BLaER1 treated with 17β-estradiol and CSF1 and Interleukin-3, amounts not matched to agents 10 nM and 100 nM (cell line): ENCODE measurements around the gene TESPA1.
A peak's percentile ranks its signal among the peaks of the same experiment; 100 is the strongest.
"Not testable (repeated sequence)": the region's sequence is repeated elsewhere in the genome, so short reads cannot be mapped to it uniquely, and the experiment has no call there.

Experiments used
- H3K27ac ChIP-seq, 11 experiments: shearing (Covaris generic); formaldehyde crosslinking; 2 replicates each; pipeline ENCODE4 v1.8.1; 2022
- H3K27me3 ChIP-seq, 11 experiments: shearing (Covaris generic); formaldehyde crosslinking; 2 replicates each; pipeline ENCODE4 v1.8.1; 2022
- H3K36me3 ChIP-seq, 11 experiments: shearing (Covaris generic); formaldehyde crosslinking; 2 replicates each; pipeline ENCODE4 v1.8.1; 2022
- H3K4me1 ChIP-seq, 10 experiments: shearing (Covaris generic); formaldehyde crosslinking; 2 replicates each; pipeline ENCODE4 v1.8.1; 2022
- H3K4me2 ChIP-seq, 11 experiments: shearing (Covaris generic); formaldehyde crosslinking; 2 replicates each; pipeline ENCODE4 v1.8.1; 2022
- H3K4me3 ChIP-seq, 10 experiments: shearing (Covaris generic); formaldehyde crosslinking; 2 replicates each; pipeline ENCODE4 v1.8.1; 2022
- H3K9ac ChIP-seq, 11 experiments: shearing (Covaris generic); formaldehyde crosslinking; 2 replicates each; pipeline ENCODE4 v1.8.1; 2022
- H3K9me3 ChIP-seq, 11 experiments: shearing (Covaris generic); formaldehyde crosslinking; replicated peaks in 1 of 11; 2 replicates each; pipeline ENCODE4 v1.8.1; 2022
- H4K20me1 ChIP-seq, 11 experiments: shearing (Covaris generic); formaldehyde crosslinking; 2 replicates each; pipeline ENCODE4 v1.8.1; 2022
- Cebpa-rat ChIP-seq, 11 experiments: shearing (Covaris generic); IDR thresholded peaks; 2 replicates each; pipeline ENCODE4 v1.8.1; 2022

TESPA1 gene

GRCh38 chr12:54956818-54957641, 27.5 kb downstream of the TESPA1 start:
- Histone ChIP-seq H3K27me3 (no peaks in the 10 kb centered on the region), H4K20me1 (no peaks in the 10 kb centered on the region), H3K4me1 (peaks cover 21 to 44% (median 26%) of the 10 kb centered on the region in 10 experiments), H3K36me3 (no peaks in the 10 kb centered on the region), H3K27ac (peak overlapping the region in 2 of 11 experiments; percentile 27 to 58; a peak in 3 of 22 replicates), H3K4me3 (0 out of 20 replicates have a peak overlapping the region, but pooled peaks of 1 of the 10 experiments have one; percentile 5), H3K9ac (peak overlapping the region in 1 of 11 experiments; percentile 45; a peak in 1 of 22 replicates), H3K4me2 (peak overlapping the region; percentile 5 to 77 (median 40); a peak in 19 of 22 replicates), H3K9me3 (peaks cover 0 to 2% (median 0%) of the 10 kb centered on the region in 11 experiments; a peak in 2 of 22 replicates)
- TF ChIP-seq Cebpa-rat (IDR thresholded peaks at IDR 0.05) = no peak

- Histone ChIP-seq H3K4me1 (peaks cover 21 to 44% (median 26%) of the 10 kb centered on the region in 10 experiments), H3K27me3 (no peaks in the 10 kb centered on the region), H3K9me3 (peaks cover 0 to 9% (median 1%) of the 10 kb centered on the region in 11 experiments; a peak in 12 of 22 replicates), H3K4me2 (peak overlapping the region in 3 of 11 experiments; percentile 62 to 77 (median 77); a peak in 6 of 22 replicates), H3K4me3 (no peak overlapping the region), H3K27ac (peak overlapping the region in 1 of 11 experiments; percentile 58; a peak in 1 of 22 replicates), H3K9ac (no peak overlapping the region), H3K36me3 (no peaks in the 10 kb centered on the region), H4K20me1 (no peaks in the 10 kb centered on the region)
- TF ChIP-seq Cebpa-rat (IDR thresholded peaks at IDR 0.05) = no peak
These were observed 28.2 kb downstream of the TESPA1 start for GRCh38 chr12:54956322-54956721.

- no peaks in the 10 kb centered on the region for H4K20me1 ChIP-seq
- no peak for TF ChIP-seq Cebpa-rat (IDR thresholded peaks at IDR 0.05)
These were observed 29.8 kb downstream of the TESPA1 start for GRCh38 chr12:54954801-54955200.

GRCh38 chr12:54954228-54954627, 30.3 kb downstream of the TESPA1 start:
- Histone ChIP-seq H3K27ac (no peak overlapping the region), H3K4me3 (no peak overlapping the region), H4K20me1 (no peaks in the 10 kb centered on the region), H3K27me3 (no peaks in the 10 kb centered on the region), H3K4me2 (no peak overlapping the region), H3K9me3 (peaks cover 0 to 24% (median 8%) of the 10 kb centered on the region in 11 experiments; a peak in 14 of 22 replicates), H3K9ac (no peak overlapping the region), H3K36me3 (no peaks in the 10 kb centered on the region), H3K4me1 (peaks cover 15 to 42% (median 21%) of the 10 kb centered on the region in 10 experiments)
- no peak for TF ChIP-seq Cebpa-rat (IDR thresholded peaks at IDR 0.05)

More at GRCh38 chr12:54954801-54955200, 29.8 kb downstream of the TESPA1 start:
- peaks cover 21 to 44% (median 26%) of the 10 kb centered on the region in 10 experiments for H3K4me1 ChIP-seq
- H3K4me2 ChIP-seq = peak overlapping the region in 1 of 11 experiments; percentile 4; a peak in 1 of 22 replicates
- no peaks in the 10 kb centered on the region for H3K27me3 ChIP-seq
- H3K27ac ChIP-seq = no peak overlapping the region
- no peak overlapping the region for H3K4me3 ChIP-seq
- H3K9ac ChIP-seq = no peak overlapping the region
- H3K9me3 ChIP-seq = peaks cover 0 to 24% (median 8%) of the 10 kb centered on the region in 11 experiments; a peak in 14 of 22 replicates
- no peaks in the 10 kb centered on the region for H3K36me3 ChIP-seq

GRCh38 chr12:54950071-54950727, 34.4 kb downstream of the TESPA1 start:
- Histone ChIP-seq H3K9ac (no peak overlapping the region), H4K20me1 (no peaks in the 10 kb centered on the region), H3K4me3 (no peak overlapping the region), H3K4me1 (peaks cover 0 to 16% (median 0%) of the 10 kb centered on the region in 10 experiments; a peak in 4 of 20 replicates), H3K9me3 (peaks cover 0 to 24% (median 8%) of the 10 kb centered on the region in 11 experiments; a peak in 14 of 22 replicates), H3K27me3 (no peaks in the 10 kb centered on the region), H3K36me3 (no peaks in the 10 kb centered on the region), H3K4me2 (no peak overlapping the region), H3K27ac (no peak overlapping the region)
- no peak for TF ChIP-seq Cebpa-rat (IDR thresholded peaks at IDR 0.05)

GRCh38 chr12:54949073-54949711, 35.4 kb downstream of the TESPA1 start:
- peak overlapping the region in 1 of 11 experiments; percentile 15; a peak in 2 of 22 replicates for H3K4me2 ChIP-seq
- H4K20me1 ChIP-seq = no peaks in the 10 kb centered on the region
- TF ChIP-seq Cebpa-rat (IDR thresholded peaks at IDR 0.05) = no peak
- H3K4me3 ChIP-seq = no peak overlapping the region
- H3K9ac ChIP-seq = no peak overlapping the region
- H3K36me3 ChIP-seq = no peaks in the 10 kb centered on the region
- H3K4me1 ChIP-seq = peaks cover 0 to 10% (median 0%) of the 10 kb centered on the region in 10 experiments; a peak in 4 of 20 replicates
- H3K27ac ChIP-seq = no peak overlapping the region
- peaks cover 0 to 24% (median 8%) of the 10 kb centered on the region in 11 experiments; a peak in 14 of 22 replicates for H3K9me3 ChIP-seq
- no peaks in the 10 kb centered on the region for H3K27me3 ChIP-seq

GRCh38 chr12:54948171-54948570, 36.4 kb downstream of the TESPA1 start:
- Histone ChIP-seq H3K36me3 (no peaks in the 10 kb centered on the region), H3K4me1 (peaks cover 0 to 10% (median 0%) of the 10 kb centered on the region in 10 experiments; a peak in 4 of 20 replicates), H3K27me3 (no peaks in the 10 kb centered on the region), H3K9me3 (peaks cover 0 to 24% (median 8%) of the 10 kb centered on the region in 11 experiments; a peak in 14 of 22 replicates), H3K27ac (no peak overlapping the region), H3K9ac (no peak overlapping the region), H4K20me1 (no peaks in the 10 kb centered on the region), H3K4me2 (no peak overlapping the region; a peak in 1 of 22 replicates), H3K4me3 (no peak overlapping the region)
- no peak for TF ChIP-seq Cebpa-rat (IDR thresholded peaks at IDR 0.05)

GRCh38 chr12:54945082-54945481, 39.5 kb downstream of the TESPA1 start:
- Histone ChIP-seq H3K36me3 (no peaks in the 10 kb centered on the region), H3K27ac (no peak overlapping the region), H3K9ac (no peak overlapping the region), H3K4me2 (no peak overlapping the region), H3K9me3 (peaks cover 0 to 2% (median 0%) of the 10 kb centered on the region in 11 experiments; a peak in 1 of 22 replicates), H3K4me3 (no peak overlapping the region), H3K27me3 (no peaks in the 10 kb centered on the region), H4K20me1 (no peaks in the 10 kb centered on the region), H3K4me1 (peaks cover 0 to 10% (median 0%) of the 10 kb centered on the region in 10 experiments; a peak in 4 of 20 replicates)
- no peak for TF ChIP-seq Cebpa-rat (IDR thresholded peaks at IDR 0.05)

GRCh38 chr12:54943292-54943691, 41.3 kb downstream of the TESPA1 start:
- not testable (repeated sequence) for H3K4me2 ChIP-seq, H3K9ac ChIP-seq, H3K9me3 ChIP-seq, H3K36me3 ChIP-seq, H3K4me1 ChIP-seq, H3K27me3 ChIP-seq, H4K20me1 ChIP-seq, H3K27ac ChIP-seq, H3K4me3 ChIP-seq
